Measurements from ENCODE around the gene ATF4. TPM values are rescaled to one million over a fixed set of nuclear protein-coding genes. Genes with fewer than 3 reads are reported as not detected.

Gene ATF4
- total RNA-seq, 1 experiment from 2014 or later: 488 TPM

- H3K79me2 ChIP-seq (ENCODE audit: low read depth): no peaks in the 10 kb centered on the region
- ChIA-PET POLR2A (ENCODE audit: unreplicated experiment) (interaction anchor here (0.6 to 1.0 kb wide), 4 partner anchors 11 to 92 kb away, joined by 4 to 12 read pairs (median 4); partner anchors contain the start of genes MIEF1 and TAB1), CTCF (interaction anchor here (0.5 to 0.6 kb wide), 2 partner anchors 27 kb away, joined by 5 to 7 read pairs; no protein-coding TSS in a partner anchor)
- no peaks in the 10 kb centered on the region for H3K36me3 ChIP-seq (ENCODE audit: low read depth)
- intact Hi-C loops (cut with micrococcal nuclease; ENCODE audit: unreplicated experiment): no loop called here
- no peak overlapping the region for H2AFZ ChIP-seq
- no TSS peak for BruUV-seq (replicated peaks)
- H3K4me1 ChIP-seq (replicated peaks; ENCODE audit: insufficient read depth): no peaks in the 10 kb centered on the region
- TF ChIP-seq EZH2 (IDR thresholded peaks at IDR 0.05; ENCODE audit: low read depth) (no peak), CTCF (conservative IDR thresholded peaks at IDR 0.05) (no peak)
- H3F3A ChIP-seq (ENCODE audit: insufficient read depth, low read depth): peaks cover 3% of the 10 kb centered on the region; the same call in 1 of the 2 replicates
- H4K20me1 ChIP-seq (ENCODE audit: insufficient read depth): no peaks in the 10 kb centered on the region
- H3K27ac ChIP-seq: no peak overlapping the region
- H3K27me3 ChIP-seq (ENCODE audit: insufficient read depth, low read depth): no peaks in the 10 kb centered on the region
- DNase-seq: no peak
- H3K4me3 ChIP-seq: no peak overlapping the region
- no peaks in the 10 kb centered on the region for H3K9me3 ChIP-seq (ENCODE audit: insufficient read depth, low read depth)
- H3K4me2 ChIP-seq: no peak overlapping the region
- H3K9me2 ChIP-seq (ENCODE audit: insufficient read depth): no peaks in the 10 kb centered on the region
These were observed 29.2 kb upstream of the ATF4 start for GRCh38 chr22:39490966-39491680.

GRCh38 chr22:39491696-39492095 lies 28.7 kb upstream of the ATF4 start:
- intact Hi-C loops (cut with micrococcal nuclease; ENCODE audit: unreplicated experiment): no loop called here
- no peak for DNase-seq
- Histone ChIP-seq H3K27ac (no peak overlapping the region), H3K9me3 (ENCODE audit: insufficient read depth, low read depth) (no peaks in the 10 kb centered on the region), H3K4me3 (no peak overlapping the region), H3K79me2 (ENCODE audit: low read depth) (no peaks in the 10 kb centered on the region), H3F3A (ENCODE audit: insufficient read depth, low read depth) (peaks cover 3% of the 10 kb centered on the region; the same call in 1 of the 2 replicates), H3K27me3 (ENCODE audit: insufficient read depth, low read depth) (no peaks in the 10 kb centered on the region), H3K9me2 (ENCODE audit: insufficient read depth) (no peaks in the 10 kb centered on the region), H4K20me1 (ENCODE audit: insufficient read depth) (no peaks in the 10 kb centered on the region), H3K4me1 (replicated peaks; ENCODE audit: insufficient read depth) (no peaks in the 10 kb centered on the region), H3K36me3 (ENCODE audit: low read depth) (no peaks in the 10 kb centered on the region), H2AFZ (no peak overlapping the region), H3K4me2 (no peak overlapping the region)
- CTCF ChIA-PET: interaction anchor here (0.6 kb wide), 1 partner anchor 28 kb away, joined by 7 read pairs; no protein-coding TSS in a partner anchor
- TF ChIP-seq CTCF (conservative IDR thresholded peaks at IDR 0.05) (no peak), EZH2 (IDR thresholded peaks at IDR 0.05; ENCODE audit: low read depth) (no peak)
- BruUV-seq (replicated peaks): no TSS peak
- POLR2A ChIA-PET (ENCODE audit: unreplicated experiment): interaction anchor here (0.6 kb wide), 1 partner anchor 28 kb away, joined by 4 read pairs; no protein-coding TSS in a partner anchor

GRCh38 chr22:39492186-39492585 lies 28.2 kb upstream of the ATF4 start:
- Histone ChIP-seq H3K4me3 (no peak overlapping the region), H3K27ac (no peak overlapping the region), H3K4me1 (replicated peaks; ENCODE audit: insufficient read depth) (no peaks in the 10 kb centered on the region), H2AFZ (no peak overlapping the region), H3K79me2 (ENCODE audit: low read depth) (no peaks in the 10 kb centered on the region), H3K27me3 (ENCODE audit: insufficient read depth, low read depth) (no peaks in the 10 kb centered on the region), H3K9me2 (ENCODE audit: insufficient read depth) (no peaks in the 10 kb centered on the region), H3K36me3 (ENCODE audit: low read depth) (no peaks in the 10 kb centered on the region), H3K4me2 (no peak overlapping the region), H3K9me3 (ENCODE audit: insufficient read depth, low read depth) (no peaks in the 10 kb centered on the region), H3F3A (ENCODE audit: insufficient read depth, low read depth) (peaks cover 3% of the 10 kb centered on the region; the same call in 1 of the 2 replicates), H4K20me1 (ENCODE audit: insufficient read depth) (no peaks in the 10 kb centered on the region)
- ChIA-PET POLR2A (ENCODE audit: unreplicated experiment) (interaction anchor here (0.6 kb wide), 1 partner anchor 28 kb away, joined by 4 read pairs; no protein-coding TSS in a partner anchor), CTCF (interaction anchor here (0.6 kb wide), 1 partner anchor 888 kb away, joined by 3 read pairs; no protein-coding TSS in a partner anchor)
- TF ChIP-seq CTCF (conservative IDR thresholded peaks at IDR 0.05) (no peak), EZH2 (IDR thresholded peaks at IDR 0.05; ENCODE audit: low read depth) (no peak)
- intact Hi-C loops (cut with micrococcal nuclease; ENCODE audit: unreplicated experiment): no loop called here
- DNase-seq: no peak
- BruUV-seq (replicated peaks): no TSS peak

Measured in PC-9 (cell line).